Suprapubic skin (tissue), 4 donors: ENCODE measurements around the gene BDH2. TPM values are rescaled to one million over a fixed set of nuclear protein-coding genes. Genes with fewer than 3 reads are reported as not detected.

Experiments
- DNase-seq, 2 donors: peaks; one replicate each; pipeline ENCODE4 v3.0.0-alpha.2; 2019; ENCODE audit warnings: low spot score in 2 of 2
- H3K27ac ChIP-seq: fragments of 200-600 bp; sonication (generic); one replicate; pipeline ENCODE4 v1.5.1; 2019
- H3K27me3 ChIP-seq: fragments of 200-600 bp; sonication (generic); one replicate; pipeline ENCODE4 v1.5.1; 2019
- H3K36me3 ChIP-seq: fragments of 200-600 bp; sonication (generic); one replicate; pipeline ENCODE4 v1.5.1; 2019
- H3K4me1 ChIP-seq: fragments of 200-600 bp; sonication (generic); one replicate; pipeline ENCODE4 v1.5.1; 2019
- H3K4me3 ChIP-seq: fragments of 200-600 bp; sonication (generic); one replicate; pipeline ENCODE4 v1.5.1; 2019; ENCODE audit warnings: mild to moderate bottlenecking
- H3K9me3 ChIP-seq: fragments of 200-600 bp; sonication (generic); one replicate; pipeline ENCODE4 v1.5.1; 2019
- EP300 ChIP-seq: sonication (generic); formaldehyde crosslinking; IDR thresholded peaks from one replicate; pipeline ENCODE4 v1.6.1; 2017; ENCODE audit warnings: antibody characterized with exemption
- POLR2A ChIP-seq, 2 donors: fragments of 450-650 bp; IDR thresholded peaks; one replicate each; pipeline ENCODE4 v1.6.1; 2017; ENCODE audit warnings: antibody characterized with exemption in 2 of 2, mild to moderate bottlenecking in 2 of 2, moderate library complexity in 2 of 2
- POLR2AphosphoS5 ChIP-seq, 3 donors: sonication (generic); formaldehyde crosslinking; IDR thresholded peaks; one replicate each; pipeline ENCODE4 v1.6.1; 2017; ENCODE audit warnings: antibody characterized with exemption in 3 of 3
- WGBS: methylation state at CpG from one replicate; pipeline ENCODE4 v1.1.5; 2018; 5-methylcytosine and 5-hydroxymethylcytosine counted together
- total RNA-seq, 4 donors: library from RNA; depleted of rRNA; stranded (reverse); fragments of >200 nt; gene quantifications; one replicate each; pipeline ENCODE4 v1.1.0, GENCODE V29; 2016
- TF ChIP-seq, protein P1 (sequence below), 2 donors: fragments of 200-600 bp in 1 of 2; fragments of 450-650 bp in 1 of 2; sonication (generic) in 1 of 2; IDR thresholded peaks; one replicate each; pipeline ENCODE4 v1.5.1; 2016 to 2019; ENCODE audit warnings: antibody characterized with exemption in 2 of 2, mild to moderate bottlenecking in 1 of 2, moderate library complexity in 1 of 2

BDH2 gene
- 10 to 100 TPM; 28.9 to 63.6 (median 51.5) TPM for total RNA-seq

GRCh38 chr4:103099691-103100392, at the start of gene BDH2:
Gene BDH2 (minus strand): TSS chr4:103099834. CDS start chr4:103096254, 3,580 bp downstream.
- TF ChIP-seq, protein P1, sequence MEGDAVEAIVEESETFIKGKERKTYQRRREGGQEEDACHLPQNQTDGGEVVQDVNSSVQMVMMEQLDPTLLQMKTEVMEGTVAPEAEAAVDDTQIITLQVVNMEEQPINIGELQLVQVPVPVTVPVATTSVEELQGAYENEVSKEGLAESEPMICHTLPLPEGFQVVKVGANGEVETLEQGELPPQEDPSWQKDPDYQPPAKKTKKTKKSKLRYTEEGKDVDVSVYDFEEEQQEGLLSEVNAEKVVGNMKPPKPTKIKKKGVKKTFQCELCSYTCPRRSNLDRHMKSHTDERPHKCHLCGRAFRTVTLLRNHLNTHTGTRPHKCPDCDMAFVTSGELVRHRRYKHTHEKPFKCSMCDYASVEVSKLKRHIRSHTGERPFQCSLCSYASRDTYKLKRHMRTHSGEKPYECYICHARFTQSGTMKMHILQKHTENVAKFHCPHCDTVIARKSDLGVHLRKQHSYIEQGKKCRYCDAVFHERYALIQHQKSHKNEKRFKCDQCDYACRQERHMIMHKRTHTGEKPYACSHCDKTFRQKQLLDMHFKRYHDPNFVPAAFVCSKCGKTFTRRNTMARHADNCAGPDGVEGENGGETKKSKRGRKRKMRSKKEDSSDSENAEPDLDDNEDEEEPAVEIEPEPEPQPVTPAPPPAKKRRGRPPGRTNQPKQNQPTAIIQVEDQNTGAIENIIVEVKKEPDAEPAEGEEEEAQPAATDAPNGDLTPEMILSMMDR (IDR thresholded peaks at IDR 0.05) = peak; percentile 64 to 73
- TF ChIP-seq POLR2AphosphoS5 (IDR thresholded peaks at IDR 0.05) (peak in 1 of 3 donors; percentile 13), POLR2A (IDR thresholded peaks at IDR 0.05) (no peak)
- H3K36me3 ChIP-seq = no peaks in the 10 kb centered on the region
- peaks cover 19% of the 10 kb centered on the region for H3K4me1 ChIP-seq
- H3K9me3 ChIP-seq = no peaks in the 10 kb centered on the region
- H3K4me3 ChIP-seq = peak within 1 kb of the TSS; percentile 54
- no peak for DNase-seq
- H3K27ac ChIP-seq = peak within 1 kb of the TSS; percentile 74
- no peaks in the 10 kb centered on the region for H3K27me3 ChIP-seq
- WGBS = 8% methylated on average over 11 of the region's 11 CpGs

- no peak for DNase-seq
- no peak for TF ChIP-seq POLR2A (IDR thresholded peaks at IDR 0.05)
- Histone ChIP-seq H3K27me3 (no peaks in the 10 kb centered on the region), H3K36me3 (peaks cover 2% of the 10 kb centered on the region), H3K9me3 (no peaks in the 10 kb centered on the region), H3K4me1 (no peaks in the 10 kb centered on the region), H3K27ac (no peak overlapping the region), H3K4me3 (no peak overlapping the region)
- 95% methylated on average over 4 of the region's 4 CpGs for WGBS
These were observed 45.3 kb upstream of the BDH2 start for GRCh38 chr4:103144926-103145325.

- no peaks in the 10 kb centered on the region for H3K27me3 ChIP-seq
- no peak overlapping the region for H3K27ac ChIP-seq
These were observed 37.8 kb upstream of the BDH2 start for GRCh38 chr4:103137446-103137827.

DNA sequence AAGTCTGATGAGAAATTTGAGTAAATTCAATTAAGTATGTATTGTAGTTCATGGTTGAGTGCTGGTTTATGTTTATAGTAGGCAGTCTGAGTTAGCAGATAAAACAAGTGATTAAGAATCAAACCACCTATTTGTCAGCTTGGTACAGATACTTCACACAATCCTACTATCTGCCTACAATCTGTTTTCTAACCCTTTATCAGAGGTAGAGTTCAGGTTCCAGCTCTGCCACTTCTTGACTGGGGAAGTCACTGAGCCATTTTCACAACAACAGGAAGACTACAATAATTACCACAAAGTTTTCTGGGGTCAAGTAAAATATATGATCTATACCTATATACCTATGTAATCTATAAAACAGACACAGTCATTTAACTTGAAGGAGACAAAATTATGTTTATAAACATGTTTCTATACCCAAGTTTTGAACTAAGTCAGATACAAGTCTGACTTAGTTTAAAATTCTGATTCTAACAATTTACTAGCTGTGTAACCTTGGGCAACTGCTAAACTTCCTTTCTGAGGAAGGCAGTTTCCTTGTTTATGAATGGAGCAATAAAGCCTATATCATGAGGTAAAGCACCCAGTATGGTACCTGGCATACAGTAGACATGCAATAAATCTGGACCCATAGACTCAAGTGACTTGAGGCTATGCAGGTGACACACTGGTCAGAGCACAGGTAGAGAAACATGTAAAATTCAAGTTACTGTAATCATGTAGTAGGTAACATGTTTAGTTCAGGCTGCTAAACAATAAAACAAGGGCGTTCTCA, 37.2 kb upstream of the BDH2 start:
- Histone ChIP-seq H3K27ac (no peak overlapping the region), H3K36me3 (no peaks in the 10 kb centered on the region), H3K4me1 (no peaks in the 10 kb centered on the region), H3K4me3 (no peak overlapping the region), H3K27me3 (no peaks in the 10 kb centered on the region), H3K9me3 (no peaks in the 10 kb centered on the region)
- WGBS = 91% methylated on average over 1 of the region's 1 CpG
- TF ChIP-seq EP300 = no peak
- no peak for TF ChIP-seq POLR2AphosphoS5 (IDR thresholded peaks at IDR 0.05)
- TF ChIP-seq, protein P1 (IDR thresholded peaks at IDR 0.05) = no peak
- no peak for TF ChIP-seq POLR2A (IDR thresholded peaks at IDR 0.05)
- no peak for DNase-seq

More at GRCh38 chr4:103137446-103137827, 37.8 kb upstream of the BDH2 start:
- TF ChIP-seq, protein P1 (IDR thresholded peaks at IDR 0.05) = no peak
- no peak for TF ChIP-seq POLR2AphosphoS5 (IDR thresholded peaks at IDR 0.05)
- TF ChIP-seq EP300 = no peak
- TF ChIP-seq POLR2A (IDR thresholded peaks at IDR 0.05) = no peak
- no peak for DNase-seq
- H3K4me3 ChIP-seq = no peak overlapping the region
- H3K4me1 ChIP-seq = no peaks in the 10 kb centered on the region
- H3K36me3 ChIP-seq = no peaks in the 10 kb centered on the region
- WGBS = 94% methylated on average over 1 of the region's 1 CpG
- no peaks in the 10 kb centered on the region for H3K9me3 ChIP-seq

DNA sequence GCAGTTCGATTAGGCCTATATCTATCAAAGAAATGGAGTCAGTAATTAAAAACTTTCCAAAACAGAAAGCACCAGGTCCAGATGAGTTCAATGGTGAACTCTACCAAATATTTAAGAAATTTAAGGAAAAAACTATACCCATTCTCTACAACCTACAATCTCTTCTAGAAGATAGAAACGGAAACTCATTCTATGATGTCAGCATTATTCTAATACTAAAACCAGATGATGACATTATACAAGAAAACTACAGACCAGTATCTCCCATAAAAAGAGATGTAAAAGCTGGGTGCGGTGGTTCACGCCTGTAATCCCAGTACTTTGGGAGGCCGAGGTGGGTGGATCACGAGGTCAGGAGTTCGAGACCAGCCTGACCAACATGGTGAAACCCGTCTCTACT, 29.5 kb upstream of the BDH2 start:
- TF ChIP-seq EP300 (no peak), POLR2A (IDR thresholded peaks at IDR 0.05) (no peak), POLR2AphosphoS5 (IDR thresholded peaks at IDR 0.05) (no peak)
- TF ChIP-seq, protein P1 (IDR thresholded peaks at IDR 0.05) = no peak
- Histone ChIP-seq H3K27me3 (no peaks in the 10 kb centered on the region), H3K9me3 (no peaks in the 10 kb centered on the region), H3K4me1 (no peaks in the 10 kb centered on the region), H3K27ac (no peak overlapping the region), H3K4me3 (no peak overlapping the region), H3K36me3 (no peaks in the 10 kb centered on the region)
- DNase-seq = no peak
- WGBS = 97% methylated on average over 8 of the region's 8 CpGs
